ENCODE data around the gene DAND5.
A peak's percentile ranks its signal among the peaks of the same experiment; 100 is the strongest.
"Not testable (repeated sequence)": the region's sequence is repeated elsewhere in the genome, so short reads cannot be mapped to it uniquely, and the experiment has no call there.

Gene DAND5

DNA sequence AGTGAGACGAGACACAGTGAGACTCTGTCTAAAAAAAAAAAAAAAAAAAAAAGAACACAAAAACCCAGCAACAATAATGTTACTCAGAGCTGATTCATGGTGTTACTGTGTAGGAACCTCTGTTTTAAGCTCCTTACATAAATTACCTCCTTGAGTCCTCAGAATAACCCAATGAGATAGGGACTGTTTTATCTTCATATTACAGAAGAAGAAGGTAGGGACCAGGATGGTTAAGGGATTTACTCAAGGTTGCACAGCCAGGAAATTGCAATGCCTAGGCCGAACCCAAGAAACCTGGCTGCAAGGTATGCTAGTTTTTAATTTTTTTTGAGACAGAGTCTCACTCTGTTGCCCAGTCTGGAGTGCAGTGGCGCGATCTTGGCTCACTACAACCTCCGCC lies 1.5 kb upstream of the DAND5 start:
- no peak for DNase-seq (ENCODE audit: low read depth)

DNA sequence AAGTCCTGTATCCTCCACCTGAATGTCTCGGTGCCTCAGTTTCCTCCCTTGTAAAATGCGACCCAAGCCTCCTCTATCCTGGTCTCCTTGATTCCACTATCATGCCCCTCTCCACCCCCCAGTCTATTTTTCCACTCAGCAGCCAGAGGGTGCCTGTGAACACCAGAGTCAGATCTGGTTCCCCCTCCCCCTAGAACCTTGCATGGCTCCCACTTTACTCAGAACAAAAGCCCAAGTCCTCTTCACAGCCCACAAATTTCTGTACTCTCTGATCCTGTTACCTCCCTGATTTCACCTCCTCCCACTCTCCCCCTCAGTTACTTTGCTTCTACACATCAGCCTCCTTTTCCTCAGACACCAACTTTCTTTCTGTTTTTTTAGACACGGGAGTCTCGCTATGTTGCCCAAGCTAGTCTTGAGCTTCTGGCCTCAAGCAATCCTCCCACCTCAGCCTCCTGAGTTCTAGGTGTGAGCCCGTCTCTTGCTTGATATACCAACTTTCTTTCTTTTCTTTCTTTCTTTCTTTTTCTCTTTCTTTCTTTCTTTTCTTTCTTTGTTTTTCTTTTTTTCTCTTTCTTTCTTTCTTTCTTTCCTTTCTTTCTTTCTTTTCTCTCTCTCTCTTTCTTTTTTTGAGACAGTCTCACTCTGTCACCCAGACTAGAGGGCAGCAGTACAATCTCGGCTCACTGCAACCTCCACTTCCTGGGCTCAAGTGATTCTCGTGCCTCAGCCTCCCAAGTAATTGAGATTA lies 869 bp downstream of the DAND5 start:
- DNase-seq (ENCODE audit: low read depth) = no peak

DNA sequence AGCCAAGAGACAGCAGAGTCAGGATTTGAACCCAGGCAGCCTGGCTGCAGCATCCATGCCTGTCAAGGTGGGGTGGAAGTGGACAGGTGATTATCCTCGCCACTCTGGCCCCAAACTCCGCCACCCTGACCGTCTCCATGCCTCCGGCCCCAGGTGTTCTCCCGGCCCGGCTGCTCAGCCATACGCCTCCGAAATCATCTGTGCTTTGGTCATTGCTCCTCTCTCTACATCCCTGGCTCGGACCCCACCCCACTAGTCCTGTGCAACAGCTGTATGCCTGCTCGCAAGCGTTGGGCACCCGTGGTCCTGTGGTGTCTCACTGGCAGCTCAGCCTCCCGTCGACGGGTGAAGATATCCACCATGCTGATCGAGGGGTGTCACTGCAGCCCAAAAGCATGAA lies 3.9 kb downstream of the DAND5 start:
- no peak for DNase-seq (ENCODE audit: low read depth)

DNA sequence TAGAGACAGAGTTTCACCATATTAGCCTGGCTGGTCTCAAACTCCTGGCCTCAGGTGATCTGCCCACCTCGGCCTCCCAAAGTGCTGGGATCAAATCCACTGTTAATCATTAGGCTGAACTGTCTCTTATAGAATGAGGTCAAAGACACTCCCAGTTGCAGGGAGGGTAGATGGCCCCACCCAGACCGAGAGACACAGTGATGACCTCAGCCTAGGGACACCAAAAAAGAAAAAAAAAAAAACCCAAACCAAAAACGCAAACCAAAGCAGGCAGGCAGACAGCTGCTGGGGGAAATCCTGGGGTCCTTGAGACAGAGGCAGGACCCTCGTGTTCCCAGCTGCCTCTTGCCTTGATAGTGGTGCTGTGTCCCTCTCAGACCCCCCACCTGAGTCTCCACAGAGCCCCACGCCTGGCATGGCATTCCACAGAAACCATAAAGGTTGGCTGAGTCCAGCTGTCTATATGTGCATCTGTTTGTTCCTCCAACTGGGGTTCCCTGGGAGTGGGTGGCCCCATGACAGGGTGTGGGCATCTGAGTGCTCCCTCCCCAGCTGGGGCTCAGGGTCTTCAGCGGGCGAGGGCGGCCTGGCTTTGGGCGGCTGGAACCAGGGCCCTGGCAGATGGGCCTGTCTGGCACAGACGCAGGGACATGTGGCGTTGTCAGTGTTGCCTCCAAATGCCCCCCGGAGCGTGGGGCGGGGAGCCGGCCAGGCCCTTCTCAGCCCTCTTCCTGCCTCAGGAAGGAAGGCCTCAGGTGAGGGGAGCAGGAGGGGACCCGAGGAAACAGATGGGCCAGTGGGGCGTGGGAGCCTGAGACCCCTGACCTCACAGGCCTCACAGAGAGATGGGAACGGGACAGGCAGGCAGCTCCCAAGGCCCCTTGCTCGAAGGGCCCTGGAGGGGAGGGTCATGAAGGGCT lies 5.2 kb downstream of the DAND5 start:
- no peak for DNase-seq (ENCODE audit: low read depth)

DNA sequence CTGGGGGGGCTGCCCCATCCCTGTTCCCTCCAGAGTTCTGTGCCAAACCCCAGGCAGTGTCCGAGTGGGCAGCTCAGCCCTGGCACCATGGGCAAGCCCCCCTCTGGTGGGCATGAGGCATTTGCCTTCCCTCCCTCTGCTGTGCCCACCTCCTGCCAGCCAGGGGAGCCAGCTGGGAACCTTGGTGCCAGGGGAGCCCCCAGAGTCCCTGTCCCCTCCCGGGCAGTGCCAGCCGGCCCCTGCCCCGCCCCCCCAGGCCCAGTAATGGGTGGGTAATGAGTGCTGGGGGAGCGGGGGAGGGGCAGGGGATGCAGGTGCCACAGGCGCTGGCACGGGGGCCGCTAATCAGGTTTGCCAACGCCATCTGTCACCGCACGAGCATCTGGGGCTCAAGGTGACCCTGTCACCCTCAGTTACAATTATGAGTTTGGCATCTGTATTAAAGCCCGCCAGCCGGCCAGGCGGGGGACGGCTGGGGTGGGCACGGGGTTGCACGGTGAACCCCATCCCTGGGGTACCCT lies 5.9 kb downstream of the DAND5 start:
- no peak for DNase-seq (ENCODE audit: low read depth)

DNA sequence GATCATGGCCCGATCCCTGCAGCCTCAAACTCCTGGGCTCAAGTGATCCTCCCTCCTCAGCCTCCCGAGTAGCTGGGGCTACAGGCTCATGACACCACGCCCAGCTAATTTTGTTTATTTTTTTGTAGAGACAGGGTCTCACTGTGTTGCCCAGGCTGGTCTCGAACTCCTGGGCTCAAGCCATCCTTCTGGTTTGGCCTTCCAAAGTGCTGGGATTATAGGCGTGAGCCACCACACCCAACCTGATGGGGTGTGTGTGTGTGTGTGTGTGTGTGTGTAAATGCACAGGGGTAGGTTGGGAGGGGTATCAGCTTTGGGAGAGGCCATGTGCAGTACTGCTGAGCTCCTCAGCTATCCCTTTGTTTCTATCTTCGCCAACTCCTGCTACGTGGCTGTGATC lies 6.7 kb downstream of the DAND5 start:
- DNase-seq (ENCODE audit: low read depth) = not testable (repeated sequence)

DNA sequence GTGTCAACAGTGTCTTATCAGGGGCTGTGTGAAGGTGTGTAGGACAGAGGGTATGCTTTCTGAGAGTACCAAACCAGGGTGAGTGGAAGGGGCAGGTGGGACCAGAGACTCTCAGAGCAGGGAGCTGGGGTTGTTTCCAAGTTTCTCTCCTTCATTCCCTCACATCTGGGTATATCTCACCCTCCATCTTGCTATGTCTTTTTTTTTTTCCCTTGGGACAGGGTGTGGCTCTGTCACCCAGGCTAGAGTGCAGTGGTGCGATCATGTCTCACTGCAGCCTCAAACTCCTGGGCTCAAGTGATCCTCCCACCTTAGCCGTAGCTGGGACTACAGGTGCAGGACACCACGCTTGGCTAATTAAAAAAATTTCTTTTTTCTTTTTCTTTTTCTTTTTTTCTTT lies 10.6 kb downstream of the DAND5 start:
- DNase-seq (ENCODE audit: low read depth) = no peak

DNA sequence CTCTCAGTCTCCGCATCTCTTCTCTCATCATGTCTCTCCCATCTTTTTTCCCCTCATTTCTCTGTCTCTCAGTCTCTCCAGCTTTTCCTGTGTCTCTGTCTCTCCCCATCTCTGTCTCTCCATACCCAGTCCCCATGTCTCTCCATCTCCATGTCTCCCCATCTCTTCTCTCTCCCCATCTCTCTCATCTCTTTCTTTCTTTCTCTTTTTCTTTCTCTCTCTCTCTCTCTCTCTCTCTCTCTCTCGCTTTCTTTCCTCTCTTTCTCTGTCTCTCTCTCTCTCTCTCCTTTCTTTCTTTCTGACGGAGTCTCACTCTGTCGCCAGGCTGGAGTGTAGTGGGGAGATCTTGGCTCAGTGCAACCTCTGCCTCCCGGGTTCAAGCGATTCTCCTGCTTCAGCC lies 13.3 kb downstream of the DAND5 start:
- no peak for DNase-seq (ENCODE audit: low read depth)

DNA sequence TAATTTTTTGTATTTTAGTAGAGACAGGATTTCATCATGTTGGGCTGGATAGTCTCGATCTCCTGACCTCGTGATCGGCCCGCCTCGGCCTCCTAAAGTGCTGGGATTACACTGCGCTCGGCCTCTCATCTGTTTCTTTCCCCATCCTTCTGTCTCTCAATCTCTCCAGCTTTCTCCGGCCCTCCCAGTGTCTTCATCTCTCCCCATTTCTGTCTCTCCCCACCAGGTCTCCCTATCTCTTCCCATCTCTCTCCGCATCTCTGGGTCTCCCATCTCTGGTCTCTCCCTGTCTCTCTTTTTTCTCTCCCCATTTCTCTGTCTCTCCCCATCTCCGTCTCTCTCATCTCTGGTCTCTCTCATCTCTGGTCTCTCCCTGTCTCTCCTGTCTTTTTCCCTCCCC lies 13.7 kb downstream of the DAND5 start:
- DNase-seq (ENCODE audit: low read depth) = no peak

DNA sequence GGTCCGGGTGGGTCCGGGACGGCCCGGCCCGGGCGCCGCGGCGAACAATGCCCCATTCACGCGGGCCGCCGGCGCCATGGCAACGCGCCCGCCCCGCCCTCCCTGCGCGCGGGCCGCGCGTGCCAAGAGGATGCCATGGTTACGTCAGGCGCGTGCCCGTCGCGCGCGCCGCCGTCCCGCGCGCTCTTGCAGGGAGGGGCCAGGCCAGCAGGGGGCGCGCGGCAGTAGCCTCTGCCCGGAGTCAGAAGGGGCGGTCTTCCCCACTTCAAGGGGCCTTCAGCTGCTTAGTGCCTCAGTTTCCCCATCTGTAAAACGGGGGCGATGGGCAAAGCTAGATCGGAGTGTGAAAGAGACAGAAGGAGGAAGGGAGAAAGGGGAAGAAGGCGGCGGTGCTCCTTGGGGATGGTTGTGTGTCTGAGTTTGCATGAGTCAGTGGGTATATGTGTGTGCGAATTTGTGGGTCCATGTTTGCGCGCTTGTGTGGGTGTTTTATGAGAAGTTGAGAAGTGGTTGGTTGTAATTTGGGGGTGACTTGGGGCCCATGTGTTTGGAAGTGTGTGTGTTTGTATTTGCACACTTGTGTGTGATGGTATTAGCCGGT lies 14.3 kb downstream of the DAND5 start:
- DNase-seq (ENCODE audit: low read depth) = peak; percentile 77

DNA sequence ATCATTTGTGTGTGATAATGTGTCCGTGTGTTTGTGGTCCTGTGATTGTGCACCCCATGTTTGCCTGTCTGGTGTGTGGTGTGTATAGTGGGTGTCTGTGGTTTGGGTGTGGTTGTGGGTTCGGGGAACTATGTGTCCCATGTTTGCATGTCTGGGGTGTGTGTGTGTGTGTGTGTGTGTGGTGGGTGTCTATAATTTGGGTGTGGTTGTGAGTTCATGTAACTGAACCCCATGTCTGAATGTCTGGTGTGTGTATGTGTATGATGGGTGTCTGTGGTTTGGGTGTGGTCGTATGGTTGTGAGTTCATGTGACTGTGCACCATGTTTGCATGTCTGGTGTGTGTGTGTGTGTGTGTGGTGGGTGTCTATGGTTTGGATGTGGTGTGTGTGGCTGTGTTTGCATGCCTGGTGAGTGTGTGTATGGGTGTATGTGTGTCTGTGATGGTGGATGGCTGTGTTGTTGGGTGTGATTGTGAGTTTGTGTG lies 14.8 kb downstream of the DAND5 start:
- DNase-seq (ENCODE audit: low read depth) = no peak

DNA sequence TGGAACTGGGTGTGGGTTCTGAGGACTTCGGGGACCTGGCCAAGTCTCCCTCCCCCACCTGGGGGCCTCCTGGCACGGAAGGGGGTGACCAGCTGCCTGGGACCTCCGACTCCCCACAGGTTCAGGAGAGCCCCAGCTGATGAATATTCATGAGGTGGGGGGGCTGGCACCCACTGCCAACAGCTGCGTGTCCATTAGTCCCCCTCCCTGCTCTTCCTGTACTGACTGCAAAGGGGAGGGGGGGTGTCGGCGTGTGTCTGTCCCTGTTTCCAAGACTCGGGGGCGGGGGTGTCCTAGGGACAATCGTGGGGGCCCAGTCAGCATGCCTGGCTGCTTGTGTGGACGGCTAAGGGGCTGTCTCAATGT lies 15.3 kb downstream of the DAND5 start:
- DNase-seq (ENCODE audit: low read depth) = no peak

DNA sequence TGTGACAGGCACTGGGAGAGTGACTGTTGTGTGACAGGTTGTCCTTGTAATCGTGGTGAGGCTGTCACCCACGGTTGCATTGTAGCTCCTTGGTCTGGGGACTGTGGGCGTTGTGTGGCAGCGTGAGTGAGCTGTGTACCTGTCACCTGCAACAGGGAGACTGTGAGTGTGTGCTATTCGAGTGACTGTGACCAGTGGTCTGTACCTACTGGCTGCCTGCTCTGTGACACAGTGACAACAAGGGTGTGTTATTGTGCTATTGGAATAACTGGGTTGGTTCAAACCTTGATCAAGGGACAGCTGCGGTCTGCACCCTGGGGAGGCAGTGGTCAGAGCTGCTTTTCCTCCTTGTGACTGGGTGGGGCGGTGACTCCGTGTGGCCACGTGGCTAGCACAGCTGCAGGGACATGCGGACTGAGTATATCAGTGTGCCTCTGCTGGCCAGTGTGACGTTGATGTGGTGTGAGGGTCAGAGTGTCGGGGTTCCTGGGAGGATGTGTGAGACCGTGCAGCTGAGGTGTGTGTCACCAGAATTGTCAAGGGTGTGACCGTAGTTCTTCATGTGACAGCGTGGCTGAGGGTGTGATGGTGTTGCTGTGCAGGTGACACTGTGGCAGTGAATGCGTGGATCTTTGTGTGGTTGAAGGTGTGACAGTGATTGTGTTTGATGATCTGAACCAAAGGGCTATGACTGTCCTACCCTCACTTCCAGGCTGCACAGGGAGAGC lies 15.8 kb downstream of the DAND5 start:
- DNase-seq (ENCODE audit: low read depth) = peak; percentile 67

DNA sequence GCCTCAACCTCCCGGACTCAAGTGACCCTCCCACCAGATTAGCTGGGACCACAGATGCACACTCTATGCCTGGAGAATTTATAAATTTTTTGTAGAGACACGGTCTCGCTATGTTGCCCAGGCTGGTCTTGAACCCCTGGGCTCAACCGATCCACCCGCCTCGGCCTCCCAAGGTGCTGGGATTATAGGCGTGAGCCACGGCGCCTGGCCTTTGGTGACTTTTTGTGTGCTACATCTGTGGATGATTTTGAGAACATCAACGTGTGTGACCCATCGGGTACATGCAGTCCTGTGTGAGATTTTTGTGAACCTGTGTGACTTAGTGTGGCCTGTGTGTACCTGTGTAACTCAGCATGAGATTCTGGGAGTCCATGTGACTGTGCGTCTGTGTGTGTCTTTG lies 17.4 kb downstream of the DAND5 start:
- DNase-seq (ENCODE audit: low read depth) = no peak

DNA sequence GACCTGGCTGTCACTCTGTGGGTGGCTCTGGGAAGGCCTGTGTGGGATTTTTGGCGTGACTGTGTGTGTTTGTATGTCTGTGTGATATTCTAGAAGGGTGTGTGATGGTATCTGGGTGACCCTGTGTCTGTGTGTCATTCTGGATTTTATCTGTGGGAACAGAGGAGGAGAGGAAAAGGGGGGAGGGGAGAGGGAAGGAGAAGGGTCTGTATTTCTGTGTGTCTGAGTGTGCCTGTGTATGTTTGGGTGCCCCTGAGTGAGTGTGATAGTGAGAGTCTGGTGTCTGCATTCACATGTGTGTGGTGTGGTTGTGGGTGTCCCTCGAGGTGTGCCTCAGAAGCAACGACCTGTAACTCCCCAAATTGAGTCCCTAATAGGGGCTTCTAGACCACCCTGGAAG lies 17.8 kb downstream of the DAND5 start:
- DNase-seq (ENCODE audit: low read depth) = no peak

DNA sequence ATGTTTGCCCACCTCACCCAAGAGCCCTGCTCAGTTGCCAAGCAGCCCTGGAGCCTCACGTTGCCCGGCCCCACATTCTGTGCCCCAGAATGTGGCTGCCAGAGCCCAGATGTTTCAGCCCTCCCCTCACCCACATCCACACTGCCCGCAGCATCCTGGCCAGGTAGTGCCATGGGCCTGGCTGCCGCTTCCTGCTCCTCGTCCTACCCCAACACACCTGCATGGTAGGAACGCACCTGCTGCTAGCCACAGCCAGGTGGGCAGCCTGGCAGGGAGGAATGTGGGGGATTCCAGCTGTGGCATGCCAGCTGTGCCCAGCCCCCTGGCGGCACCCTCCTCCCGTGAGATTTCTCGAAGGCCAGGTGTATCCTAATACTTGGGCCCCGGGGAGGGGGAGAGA lies 18.4 kb downstream of the DAND5 start:
- no peak for DNase-seq (ENCODE audit: low read depth)

DNA sequence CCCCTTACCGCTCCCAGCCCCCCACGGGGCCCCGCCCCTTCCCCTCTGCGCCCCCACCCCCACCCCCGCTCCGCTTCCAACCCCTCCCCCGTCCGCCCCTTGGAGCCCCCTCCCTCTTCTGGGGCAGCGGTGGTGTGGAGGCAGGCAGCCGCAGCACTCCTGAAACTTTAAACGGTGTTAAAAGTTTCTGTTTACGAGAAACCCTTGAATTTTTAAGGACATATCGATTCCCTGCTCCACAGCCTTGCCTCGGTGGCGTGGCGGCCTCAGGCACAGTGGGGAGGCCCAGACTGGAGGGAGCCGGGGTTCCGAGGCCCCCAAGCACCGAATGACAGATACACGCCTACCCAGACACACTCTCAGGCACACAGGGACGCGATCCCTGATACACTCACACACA lies 21.1 kb downstream of the DAND5 start:
- DNase-seq (ENCODE audit: low read depth) = no peak

DNA sequence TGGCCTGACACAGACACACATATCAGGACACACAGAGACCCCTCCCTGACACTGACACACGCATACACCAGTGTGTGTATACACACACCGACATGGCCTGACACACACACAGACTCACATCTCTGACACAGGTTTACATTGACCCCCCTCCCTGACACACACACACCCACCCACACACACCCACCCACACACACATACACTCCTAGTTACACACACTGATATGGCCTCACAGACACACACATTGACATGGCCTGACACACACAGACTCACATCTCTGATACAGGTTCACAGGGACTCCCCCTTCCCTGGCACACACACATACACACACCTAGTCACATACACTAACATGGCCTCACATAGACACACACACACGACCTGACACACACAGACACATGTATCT lies 21.5 kb downstream of the DAND5 start:
- no peak for DNase-seq (ENCODE audit: low read depth)

DNA sequence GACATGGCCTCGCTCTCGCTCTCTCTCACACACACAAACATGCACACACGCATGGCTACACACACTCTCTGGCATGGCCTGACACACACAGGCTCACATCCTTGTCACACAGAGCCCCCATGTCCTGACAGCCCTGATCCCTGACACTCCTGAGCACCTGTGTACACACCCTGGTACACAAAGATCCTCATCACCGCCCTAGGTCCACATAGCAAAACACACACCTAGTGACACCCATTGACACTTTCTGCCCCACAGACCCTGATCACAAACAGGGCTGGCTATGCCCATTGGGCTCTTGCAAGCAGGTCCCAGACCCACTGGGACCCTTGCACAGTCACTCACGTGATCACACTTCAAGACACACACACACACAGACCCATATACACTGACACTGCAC lies 21.9 kb downstream of the DAND5 start:
- DNase-seq (ENCODE audit: low read depth) = no peak

DNA sequence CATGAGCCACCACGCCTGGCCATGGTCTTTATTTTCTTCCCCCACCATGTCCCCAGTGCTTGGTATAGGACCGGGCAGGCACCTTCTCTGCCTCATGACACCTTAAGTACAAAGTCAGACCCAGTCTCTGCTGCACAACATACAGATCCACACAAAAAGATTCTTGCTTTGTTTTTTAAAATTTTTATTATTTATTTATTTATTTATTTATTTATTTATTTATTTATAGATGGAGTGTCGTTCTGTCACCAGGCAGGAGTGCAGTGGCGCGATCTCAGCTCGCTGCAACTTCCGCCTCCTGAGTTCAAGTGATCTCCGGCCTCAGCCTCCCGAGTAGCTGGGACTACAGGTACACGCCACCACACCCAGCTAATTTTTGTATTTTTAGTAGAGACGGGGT lies 23.4 kb downstream of the DAND5 start:
- DNase-seq (ENCODE audit: low read depth) = no peak

DNA sequence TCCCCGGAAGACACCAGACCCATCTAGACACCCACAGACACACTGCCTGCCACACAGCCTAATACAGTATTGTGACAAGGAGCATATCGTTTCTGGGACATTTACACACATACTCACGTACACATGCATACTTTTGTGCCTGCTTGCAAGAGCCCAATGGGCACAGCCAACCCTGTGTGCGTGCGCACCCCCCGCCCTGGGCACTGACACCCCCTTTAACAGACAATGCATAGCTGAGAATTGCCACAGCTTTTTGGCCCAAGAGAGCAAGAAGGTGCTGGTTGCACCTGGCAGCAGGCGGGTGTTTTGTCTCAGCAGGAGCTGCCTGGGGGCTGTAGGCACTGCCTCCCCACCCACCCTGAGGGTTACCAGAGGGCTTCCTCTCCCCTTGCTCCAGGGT lies 24.2 kb downstream of the DAND5 start:
- DNase-seq (ENCODE audit: low read depth) = no peak

Data from fibroblast of gingiva (primary cell).